Neuronal stem cell (in vitro differentiated cells): ENCODE data around the gene ANGPTL4.
"Not testable (repeated sequence)": the region's sequence is repeated elsewhere in the genome, so short reads cannot be mapped to it uniquely, and the experiment has no call there.

ENCODE experiments used
- DNase-seq: peaks from one replicate; pipeline ENCODE4 v3.0.0-alpha.2; 2013; ENCODE audit warnings: low spot score
- H2AFZ ChIP-seq: one replicate; pipeline ENCODE4 v1.6.1; 2013; ENCODE audit warnings: mild to moderate bottlenecking, low read length, inconsistent platforms
- H2AK5ac ChIP-seq: 2 replicates; pipeline ENCODE4 v1.6.1; 2013; ENCODE audit warnings: low read depth, mild to moderate bottlenecking, inconsistent platforms, low read length, moderate library complexity, mixed read lengths
- H2BK120ac ChIP-seq: 2 replicates; pipeline ENCODE4 v1.6.1; 2013; ENCODE audit warnings: low read depth, mild to moderate bottlenecking, inconsistent platforms, low read length, moderate library complexity, mixed read lengths
- H2BK12ac ChIP-seq: one replicate; pipeline ENCODE4 v1.6.1; 2013; ENCODE audit warnings: low read length, inconsistent platforms
- H2BK15ac ChIP-seq: 2 replicates; pipeline ENCODE4 v1.6.1; 2013; ENCODE audit warnings: mild to moderate bottlenecking, low read length, inconsistent platforms, mixed read lengths
- H2BK5ac ChIP-seq: one replicate; pipeline ENCODE4 v1.6.1; 2013; ENCODE audit warnings: inconsistent platforms, mild to moderate bottlenecking, low read length, moderate library complexity
- H3K14ac ChIP-seq: one replicate; pipeline ENCODE4 v1.6.1; 2013; ENCODE audit warnings: low read length, inconsistent platforms
- H3K18ac ChIP-seq: 2 replicates; pipeline ENCODE4 v1.6.1; 2013; ENCODE audit warnings: low read length, inconsistent platforms
- H3K23ac ChIP-seq: 2 replicates; pipeline ENCODE4 v1.6.1; 2013; ENCODE audit warnings: low read depth, mild to moderate bottlenecking, mixed read lengths, low read length, inconsistent platforms; ENCODE audit not compliant: poor library complexity
- H3K27ac ChIP-seq: replicated peaks from 3 replicates; pipeline ENCODE4 v1.5.1; 2013; ENCODE audit warnings: low read length, inconsistent platforms
- H3K27me3 ChIP-seq, 3 experiments: 2 replicates each; pipeline ENCODE4 v1.6.1; 2013; ENCODE audit warnings: low read length in 3 of 3, mild to moderate bottlenecking in 2 of 3, inconsistent platforms in 1 of 3, low read depth in 1 of 3, mixed read lengths in 1 of 3, moderate library complexity in 1 of 3; ENCODE audit not compliant: control insufficient read depth in 3 of 3, insufficient read depth in 3 of 3
- H3K36me3 ChIP-seq, 2 donors: replicated peaks in 1 of 2; 2 replicates each; pipeline ENCODE4 v1.6.1; 2013; ENCODE audit warnings: low read length in 2 of 2; ENCODE audit not compliant: control insufficient read depth in 2 of 2, insufficient read depth in 2 of 2
- H3K4ac ChIP-seq: 2 replicates; pipeline ENCODE4 v1.6.1; 2013; ENCODE audit warnings: inconsistent platforms, mild to moderate bottlenecking, low read length, moderate library complexity
- H3K4me1 ChIP-seq, 2 donors: 1 replicate in 1 of 2; 2 replicates in 1 of 2; pipeline ENCODE4 v1.6.1; 2013; ENCODE audit warnings: low read length in 2 of 2, low read depth in 1 of 2; ENCODE audit not compliant: control insufficient read depth in 2 of 2, insufficient read depth in 1 of 2
- H3K4me2 ChIP-seq: one replicate; pipeline ENCODE4 v1.6.1; 2013; ENCODE audit warnings: mild to moderate bottlenecking, low read length, inconsistent platforms; ENCODE audit not compliant: insufficient read depth, poor library complexity, severe bottlenecking
- H3K4me3 ChIP-seq, 2 donors: 2 replicates each; pipeline ENCODE4 v1.5.1; 2013; ENCODE audit warnings: low read length in 2 of 2, mild to moderate bottlenecking in 2 of 2, inconsistent platforms in 1 of 2, moderate library complexity in 1 of 2
- H3K79me1 ChIP-seq: one replicate; pipeline ENCODE4 v1.6.1; 2013; ENCODE audit warnings: low read depth, mild to moderate bottlenecking, inconsistent platforms, low read length, moderate library complexity
- H3K9ac ChIP-seq: one replicate; pipeline ENCODE4 v1.6.1; 2013; ENCODE audit warnings: mild to moderate bottlenecking, low read depth, low read length, inconsistent platforms; ENCODE audit not compliant: poor library complexity
- H3K9me3 ChIP-seq, 2 donors: replicated peaks in 1 of 2; 2 replicates each; pipeline versions ENCODE3 to v1.6.1; 2013; ENCODE audit warnings: low read length in 2 of 2, mild to moderate bottlenecking in 2 of 2, inconsistent platforms in 1 of 2, low read depth in 1 of 2, mixed read lengths in 1 of 2, moderate library complexity in 1 of 2; ENCODE audit not compliant: control insufficient read depth in 2 of 2, insufficient read depth in 1 of 2
- H4K8ac ChIP-seq: one replicate; pipeline ENCODE4 v1.6.1; 2013; ENCODE audit warnings: low read depth, mild to moderate bottlenecking, inconsistent platforms, low read length, moderate library complexity
- H4K91ac ChIP-seq: one replicate; pipeline ENCODE4 v1.6.1; 2013; ENCODE audit warnings: low read length, low read depth, mild to moderate bottlenecking, inconsistent platforms; ENCODE audit not compliant: poor library complexity
- whole genome bisulfite sequencing, 2 donors: extraction: QIAGEN DNeasy Blood & Tissue Kit; methylation state at CpG; one replicate each; pipeline ENCODE4 v1.1.7; 2013; ENCODE audit warnings: missing lambda C conversion rate in 2 of 2, mixed read lengths in 1 of 2; ENCODE audit not compliant: insufficient read length in 2 of 2, insufficient replicate concordance in 1 of 2; ENCODE audit errors: extremely low coverage in 2 of 2; 5-methylcytosine and 5-hydroxymethylcytosine counted together

ANGPTL4 gene

GRCh38 chr19:8352134-8352827 is 11.7 kb upstream of the ANGPTL4 start:
- no peak overlapping the region for H2BK5ac ChIP-seq
- peak overlapping the region; percentile 26 for H3K4me2 ChIP-seq
- 67% methylated on average over 1 of the region's 10 CpGs; no CpG with 5 or more reads in 1 of the 2 donors for WGBS, 2 donors
- no peak overlapping the region for H3K14ac ChIP-seq
- H3K4me3 ChIP-seq, result no peak overlapping the region
- no peak overlapping the region for H4K91ac ChIP-seq
- no peak overlapping the region for H3K18ac ChIP-seq
- no peak overlapping the region for H3K4ac ChIP-seq
- DNase-seq, result no peak
- H2BK120ac ChIP-seq, result no peak overlapping the region
- H3K9me3 ChIP-seq, result peaks cover 0 to 3% of the 10 kb centered on the region in 2 donors
- no peaks in the 10 kb centered on the region for H3K36me3 ChIP-seq
- peak overlapping the region; percentile 75 for H2AFZ ChIP-seq
- peaks cover 2% of the 10 kb centered on the region for H3K79me1 ChIP-seq
- H3K27ac ChIP-seq, result peak overlapping the region; percentile 66
- no peaks in the 10 kb centered on the region for H3K27me3 ChIP-seq
- H2AK5ac ChIP-seq, result no peak overlapping the region
- no peak overlapping the region for H3K9ac ChIP-seq
- no peak overlapping the region for H2BK12ac ChIP-seq
- no peak overlapping the region for H4K8ac ChIP-seq
- no peak overlapping the region for H2BK15ac ChIP-seq
- no peak overlapping the region for H3K23ac ChIP-seq
- H3K4me1 ChIP-seq, result peaks cover 0 to 9% of the 10 kb centered on the region in 2 donors

GRCh38 chr19:8352845-8353244 is 11.1 kb upstream of the ANGPTL4 start:
- not testable (repeated sequence) for H3K4me1 ChIP-seq, H2BK5ac ChIP-seq, H3K23ac ChIP-seq, H4K8ac ChIP-seq, H3K36me3 ChIP-seq, H2BK12ac ChIP-seq, H3K79me1 ChIP-seq, H4K91ac ChIP-seq, H3K18ac ChIP-seq, DNase-seq, H3K14ac ChIP-seq, H3K4me3 ChIP-seq, H3K27me3 ChIP-seq, H3K4me2 ChIP-seq, H3K9ac ChIP-seq, H2BK15ac ChIP-seq, H3K4ac ChIP-seq, H3K9me3 ChIP-seq, H2BK120ac ChIP-seq, H2AK5ac ChIP-seq
- WGBS, 2 donors, result no CpG with 5 or more reads among the region's 5 CpGs
- Histone ChIP-seq H3K27ac (peak overlapping the region; percentile 66), H2AFZ (peak overlapping the region; percentile 75)

GRCh38 chr19:8355631-8356402 is 8.1 kb upstream of the ANGPTL4 start:
- no peak overlapping the region for H3K14ac ChIP-seq
- no peak overlapping the region for H3K4me2 ChIP-seq

GRCh38 chr19:8357007-8357521 is 6.9 kb upstream of the ANGPTL4 start:
- DNase-seq, result no peak
- no peak overlapping the region for H2BK15ac ChIP-seq
- H3K4me3 ChIP-seq, result no peak overlapping the region
- H4K8ac ChIP-seq, result no peak overlapping the region
- no peak overlapping the region for H3K18ac ChIP-seq
- H3K4me1 ChIP-seq, result peaks cover 2 to 8% of the 10 kb centered on the region in 2 donors
- no peak overlapping the region for H2AK5ac ChIP-seq
- no peak overlapping the region for H2BK120ac ChIP-seq
- no peak overlapping the region for H2BK12ac ChIP-seq
- WGBS, 2 donors, result no CpG with 5 or more reads among the region's 4 CpGs
- H3K79me1 ChIP-seq, result peaks cover 2% of the 10 kb centered on the region
- H3K4ac ChIP-seq, result no peak overlapping the region
- H3K27ac ChIP-seq, result no peak overlapping the region
- no peak overlapping the region for H2BK5ac ChIP-seq
- no peak overlapping the region for H3K14ac ChIP-seq
- no peak overlapping the region for H4K91ac ChIP-seq
- H3K9me3 ChIP-seq, result peaks cover 0 to 3% of the 10 kb centered on the region in 2 donors
- no peak overlapping the region for H2AFZ ChIP-seq
- H3K4me2 ChIP-seq, result no peak overlapping the region
- H3K9ac ChIP-seq, result no peak overlapping the region
- no peaks in the 10 kb centered on the region for H3K36me3 ChIP-seq
- H3K27me3 ChIP-seq, result no peaks in the 10 kb centered on the region
- H3K23ac ChIP-seq, result no peak overlapping the region

More at GRCh38 chr19:8355631-8356402, 8.1 kb upstream of the ANGPTL4 start:
- Histone ChIP-seq H4K8ac (no peak overlapping the region), H2BK15ac (no peak overlapping the region), H2AK5ac (no peak overlapping the region), H4K91ac (no peak overlapping the region), H2AFZ (no peak overlapping the region), H3K27me3 (no peaks in the 10 kb centered on the region), H2BK12ac (no peak overlapping the region), H3K4ac (no peak overlapping the region), H3K23ac (no peak overlapping the region), H2BK5ac (no peak overlapping the region), H3K36me3 (no peaks in the 10 kb centered on the region), H3K27ac (no peak overlapping the region), H3K4me1 (peaks cover 0 to 9% of the 10 kb centered on the region in 2 donors), H3K4me3 (no peak overlapping the region), H2BK120ac (no peak overlapping the region), H3K79me1 (peaks cover 2% of the 10 kb centered on the region), H3K9me3 (peaks cover 0 to 3% of the 10 kb centered on the region in 2 donors), H3K18ac (no peak overlapping the region), H3K9ac (no peak overlapping the region)
- DNase-seq, result no peak
- whole genome bisulfite sequencing, 2 donors, result no CpG with 5 or more reads among the region's 6 CpGs
